GM12872 (cell line): ENCODE data around the gene PKN3.
A peak's percentile ranks its signal among the peaks of the same experiment; 100 is the strongest.

Experiments used
- TF ChIP-seq, protein P1 (sequence below): IDR thresholded peaks from 3 replicates; pipeline ENCODE4 v1.5.1; 2011; ENCODE audit warnings: low read depth, mild to moderate bottlenecking, low read length, moderate library complexity; ENCODE audit not compliant: insufficient read depth

PKN3 gene

DNA sequence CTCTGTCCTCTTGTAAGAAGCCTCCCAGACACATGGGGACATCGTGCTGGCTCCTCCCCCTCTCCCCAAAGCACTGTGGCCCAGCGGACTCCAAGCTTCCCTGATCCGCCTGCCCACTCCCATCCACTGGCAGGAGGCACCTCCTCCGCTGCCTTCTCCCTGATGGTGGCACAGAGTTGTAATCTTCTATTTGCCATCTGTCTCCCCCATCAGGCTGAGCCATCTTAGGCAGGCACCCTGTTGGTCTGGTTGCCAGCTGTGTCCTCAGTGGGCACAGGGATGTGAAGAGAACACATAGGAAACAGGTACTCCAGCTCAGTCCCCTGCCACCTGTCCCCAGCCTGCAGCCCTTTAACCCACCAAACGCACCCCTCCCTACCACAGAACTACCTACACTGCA lies 27.0 kb downstream of the PKN3 start:
- TF ChIP-seq, protein P1, sequence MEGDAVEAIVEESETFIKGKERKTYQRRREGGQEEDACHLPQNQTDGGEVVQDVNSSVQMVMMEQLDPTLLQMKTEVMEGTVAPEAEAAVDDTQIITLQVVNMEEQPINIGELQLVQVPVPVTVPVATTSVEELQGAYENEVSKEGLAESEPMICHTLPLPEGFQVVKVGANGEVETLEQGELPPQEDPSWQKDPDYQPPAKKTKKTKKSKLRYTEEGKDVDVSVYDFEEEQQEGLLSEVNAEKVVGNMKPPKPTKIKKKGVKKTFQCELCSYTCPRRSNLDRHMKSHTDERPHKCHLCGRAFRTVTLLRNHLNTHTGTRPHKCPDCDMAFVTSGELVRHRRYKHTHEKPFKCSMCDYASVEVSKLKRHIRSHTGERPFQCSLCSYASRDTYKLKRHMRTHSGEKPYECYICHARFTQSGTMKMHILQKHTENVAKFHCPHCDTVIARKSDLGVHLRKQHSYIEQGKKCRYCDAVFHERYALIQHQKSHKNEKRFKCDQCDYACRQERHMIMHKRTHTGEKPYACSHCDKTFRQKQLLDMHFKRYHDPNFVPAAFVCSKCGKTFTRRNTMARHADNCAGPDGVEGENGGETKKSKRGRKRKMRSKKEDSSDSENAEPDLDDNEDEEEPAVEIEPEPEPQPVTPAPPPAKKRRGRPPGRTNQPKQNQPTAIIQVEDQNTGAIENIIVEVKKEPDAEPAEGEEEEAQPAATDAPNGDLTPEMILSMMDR = no peak

GRCh38 chr9:128729766-128730517 lies 27.6 kb downstream of the PKN3 start:
- TF ChIP-seq, protein P1 = no peak

- TF ChIP-seq, protein P1 = no peak
Measured at GRCh38 chr9:128731093-128731492, 28.8 kb downstream of the PKN3 start.

DNA sequence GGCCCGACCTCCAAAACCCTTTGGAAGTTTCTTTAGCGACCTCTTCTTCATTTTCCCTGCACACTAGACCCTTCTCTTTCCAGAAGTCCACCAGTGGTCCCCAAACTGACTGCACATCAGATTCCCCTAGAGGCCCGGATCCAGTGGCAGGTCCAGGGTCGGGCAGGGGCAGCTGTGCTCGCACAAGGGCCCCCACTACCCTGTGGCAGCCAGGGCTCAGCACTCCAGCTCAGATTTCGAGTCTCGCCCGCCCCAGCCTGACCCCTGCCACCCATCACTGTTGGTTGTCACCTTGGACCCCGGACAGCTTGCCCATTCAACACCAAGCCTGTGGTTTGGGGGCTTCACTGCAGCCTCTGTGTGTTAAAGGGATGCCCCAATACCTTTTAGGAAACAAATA lies 29.4 kb downstream of the PKN3 start:
- TF ChIP-seq, protein P1 = no peak

- TF ChIP-seq, protein P1 = no peak
Measured at GRCh38 chr9:128732576-128732975, 30.3 kb downstream of the PKN3 start.

DNA sequence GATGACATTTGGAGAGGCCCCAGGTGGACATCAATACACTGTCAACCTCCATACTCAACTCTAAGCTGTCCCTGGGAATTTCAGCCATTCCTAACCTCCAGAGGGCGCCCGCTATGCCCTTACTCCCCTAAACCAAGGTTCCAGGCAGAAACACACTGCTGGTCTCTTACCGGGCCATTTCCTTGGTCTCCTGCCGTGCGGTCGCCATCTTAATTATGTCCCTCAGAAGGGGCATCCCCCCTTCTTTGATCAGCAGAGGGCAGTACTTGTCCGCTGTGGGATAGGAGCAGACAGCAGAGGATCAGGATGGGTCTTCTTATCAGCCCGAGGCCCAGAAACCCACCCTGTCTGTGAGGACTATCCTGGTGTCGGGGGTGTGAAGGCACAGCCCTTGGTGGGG lies 31.0 kb downstream of the PKN3 start:
- TF ChIP-seq, protein P1 = peak; percentile 61

DNA sequence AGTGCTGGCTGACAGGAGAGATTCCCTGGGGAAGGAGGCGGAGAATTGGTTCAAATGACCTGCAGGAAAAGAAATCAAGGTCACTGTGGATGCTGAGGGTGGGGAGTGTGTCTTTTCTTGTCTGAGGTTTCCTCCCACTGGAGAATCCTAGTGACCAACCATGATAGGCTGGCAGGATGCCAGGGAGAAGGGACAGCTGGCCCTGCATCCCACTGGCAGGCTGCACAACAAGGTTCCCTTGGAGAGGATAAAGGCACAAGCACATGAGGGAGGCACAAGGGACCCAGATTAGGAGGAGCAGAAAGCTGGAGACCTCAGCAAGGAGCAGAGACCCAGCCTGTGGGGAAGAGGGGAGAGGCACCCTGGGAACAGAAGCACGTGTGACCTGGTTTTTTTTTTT lies 33.1 kb downstream of the PKN3 start:
- TF ChIP-seq, protein P1 = no peak

GRCh38 chr9:128742401-128742800 lies 40.1 kb downstream of the PKN3 start:
- TF ChIP-seq, protein P1 = no peak
